Measurements from ENCODE around the gene ENOPH1.
"Not testable (repeated sequence)": the region's sequence is repeated elsewhere in the genome, so short reads cannot be mapped to it uniquely, and the experiment has no call there.

ENOPH1 gene

DNA sequence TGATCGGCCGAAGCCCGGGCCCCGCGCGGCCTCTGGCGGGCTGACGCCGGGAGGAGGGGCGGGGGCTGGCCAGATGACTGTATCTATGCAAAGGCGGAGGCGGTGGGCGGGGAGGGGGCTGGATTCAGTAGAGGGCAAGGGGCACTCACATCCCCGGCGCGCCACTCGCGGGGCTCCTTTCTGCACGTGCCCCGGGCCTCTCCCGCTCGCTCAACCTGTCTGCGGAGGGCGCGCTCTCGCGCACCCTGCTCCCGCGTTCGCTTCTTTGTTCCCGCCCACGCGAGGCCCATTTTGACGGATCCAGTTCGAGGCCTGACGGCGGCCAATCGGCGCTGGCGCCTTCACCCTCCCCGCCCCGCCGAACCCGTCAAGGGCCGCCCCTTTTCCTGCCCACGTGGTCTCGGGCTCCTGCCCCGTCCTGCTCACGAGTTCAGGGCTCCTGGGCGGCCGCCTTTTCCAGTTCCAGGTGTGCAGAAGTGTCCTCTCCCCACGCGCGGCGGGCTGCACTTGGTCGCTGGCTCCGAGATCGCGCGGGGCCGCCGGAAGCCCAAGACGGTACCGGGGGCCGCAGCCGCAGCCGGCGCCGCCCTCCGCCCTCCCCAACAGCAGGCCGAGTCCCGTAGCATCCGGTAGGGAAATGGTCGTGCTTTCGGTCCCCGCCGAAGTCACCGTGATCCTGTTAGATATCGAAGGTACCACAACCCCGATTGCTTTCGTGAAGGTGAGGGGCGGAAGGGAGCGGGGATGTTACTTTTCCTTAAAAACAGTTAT, at the start of gene ENOPH1, which contains the start of gene HNRNPDL:
ENOPH1 (plus strand) TSS at position 398 of the 771 bp plus-strand sequence; CDS start at position 638, 240 bp downstream.
HNRNPDL (minus strand) TSS at position 270 of the 771 bp plus-strand sequence. CDS start 772 bp downstream, outside the sequence.
- DNase-seq (ENCODE audit: low spot score) = peak; percentile 98

DNA sequence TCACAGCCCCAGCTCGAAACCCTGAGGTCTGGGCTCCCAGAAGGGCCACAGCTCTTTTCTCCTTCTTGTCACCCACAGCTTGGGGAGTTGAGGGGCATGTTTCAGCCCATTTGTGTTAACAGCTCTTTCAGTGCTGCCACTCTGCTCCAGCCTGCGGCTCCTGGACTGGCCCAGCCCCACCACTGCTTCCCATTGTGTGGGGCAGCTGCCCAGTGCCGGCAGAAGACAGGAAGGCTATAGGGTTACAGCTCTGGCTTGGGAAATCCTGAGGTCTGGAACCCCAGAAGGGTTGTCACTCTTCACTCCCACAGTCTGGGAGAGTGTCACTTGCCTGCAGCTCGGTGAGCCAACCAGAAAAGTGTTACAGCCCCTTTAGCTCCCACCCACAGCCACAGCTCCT, 49.6 kb upstream of the ENOPH1 start:
- DNase-seq (ENCODE audit: low spot score) = no peak

DNA sequence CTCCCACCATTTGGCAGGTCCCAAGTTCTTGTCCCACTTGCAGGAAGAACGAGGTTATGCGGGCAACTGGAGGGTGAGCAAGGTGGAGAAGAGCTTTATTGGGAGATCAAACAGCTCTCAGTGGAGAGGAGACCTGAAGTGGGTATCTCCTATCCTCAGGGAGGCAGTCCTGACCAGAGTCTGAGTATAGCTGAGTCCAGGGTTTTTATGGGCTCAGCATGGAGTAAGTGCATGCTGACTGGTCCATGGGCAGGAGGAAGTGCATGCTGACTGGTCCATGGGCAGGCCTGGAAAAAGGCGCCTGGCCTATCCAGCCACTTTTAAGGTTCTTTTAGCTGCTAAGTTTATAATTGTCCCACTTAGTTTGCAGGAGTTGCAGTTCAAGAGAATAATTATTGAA, 49.2 kb upstream of the ENOPH1 start:
- DNase-seq (ENCODE audit: low spot score) = no peak

DNA sequence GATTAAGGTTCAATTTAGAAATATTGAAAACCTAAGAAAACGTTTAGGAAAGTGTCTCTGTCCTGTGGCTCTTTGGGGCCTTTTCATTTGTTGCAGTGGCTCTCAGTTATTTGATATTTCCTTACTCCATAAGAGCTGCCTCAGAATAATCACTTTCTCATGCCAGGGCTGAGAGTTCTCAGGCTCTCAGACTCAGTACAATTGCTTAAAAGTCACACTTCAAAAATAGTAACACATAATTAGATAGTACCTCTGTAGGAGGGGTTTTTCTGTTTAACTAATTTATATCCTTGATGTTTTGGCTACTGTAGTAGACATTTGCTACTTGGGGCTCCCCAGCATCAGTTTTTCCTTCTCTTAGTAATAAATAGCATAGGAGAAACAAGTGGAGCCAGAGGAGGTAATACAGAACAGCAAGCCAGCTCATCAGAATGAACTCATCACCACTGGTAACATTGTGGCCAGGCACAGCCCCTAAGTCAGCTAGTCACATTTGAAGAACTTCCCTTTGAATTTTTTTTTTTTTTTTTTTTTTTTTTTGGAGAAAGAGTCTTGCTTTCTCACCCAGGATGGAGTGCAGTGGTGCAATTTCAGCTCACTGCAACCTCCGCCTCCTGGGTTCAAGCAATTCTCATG, 48.6 kb upstream of the ENOPH1 start:
- DNase-seq (ENCODE audit: low spot score) = no peak

DNA sequence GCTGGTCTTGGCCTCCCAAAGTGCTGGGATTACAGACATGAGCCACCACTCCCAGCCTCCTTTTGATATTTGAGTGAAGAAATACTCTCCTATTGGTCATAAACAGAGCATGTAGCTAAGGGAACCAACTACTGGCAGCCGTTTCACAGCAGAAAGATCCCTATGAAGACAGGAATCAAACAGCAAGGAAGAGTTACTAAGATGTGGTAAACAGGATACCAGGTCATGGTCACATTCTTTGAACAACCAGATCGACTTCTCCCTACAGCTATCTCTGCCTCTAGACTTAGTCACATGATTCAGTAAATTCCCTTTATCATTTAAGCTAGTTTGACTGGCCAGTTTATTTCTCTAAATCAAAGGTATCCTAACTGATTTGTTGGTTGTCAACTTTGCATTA, 47.6 kb upstream of the ENOPH1 start:
- no peak for DNase-seq (ENCODE audit: low spot score)

DNA sequence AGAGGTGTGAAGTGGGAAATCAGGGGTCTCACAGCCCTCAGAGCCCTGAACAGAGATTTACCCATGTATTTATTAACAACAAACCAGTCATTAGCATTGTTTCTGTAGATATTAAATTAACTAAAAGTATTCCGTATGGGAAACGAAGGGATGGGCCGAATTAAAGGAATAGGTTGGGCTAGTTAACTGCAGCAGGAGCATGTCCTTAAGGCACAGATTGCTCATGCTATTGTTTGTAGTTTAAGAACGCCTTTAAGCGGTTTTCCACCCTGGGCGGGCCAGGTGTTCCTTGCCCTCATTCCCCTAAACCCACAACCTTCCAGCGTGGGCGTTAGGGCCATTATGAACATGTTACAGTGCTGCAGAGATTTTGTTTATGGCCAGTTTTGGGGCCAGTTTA, 44.1 kb upstream of the ENOPH1 start:
- DNase-seq (ENCODE audit: low spot score) = not testable (repeated sequence)

DNA sequence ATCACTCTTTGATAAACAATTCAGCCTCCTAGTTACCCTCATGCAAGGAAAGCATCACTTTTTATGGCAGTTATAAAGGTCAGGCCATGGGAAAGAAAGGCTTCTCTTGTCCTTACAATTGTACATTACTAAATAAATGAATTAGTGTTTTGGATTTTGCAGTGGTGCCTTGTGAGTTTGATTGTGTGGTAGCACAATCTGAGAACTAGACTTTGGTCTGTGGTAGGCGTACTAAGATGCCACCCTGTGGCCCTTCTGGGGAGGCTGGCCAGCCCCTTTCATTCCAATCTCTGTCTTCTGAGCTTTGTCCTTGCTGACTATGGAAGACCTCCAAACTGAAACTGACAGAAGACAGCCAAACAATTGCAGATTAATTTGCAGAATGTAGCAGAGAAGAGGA, 42.0 kb upstream of the ENOPH1 start:
- DNase-seq (ENCODE audit: low spot score) = no peak

DNA sequence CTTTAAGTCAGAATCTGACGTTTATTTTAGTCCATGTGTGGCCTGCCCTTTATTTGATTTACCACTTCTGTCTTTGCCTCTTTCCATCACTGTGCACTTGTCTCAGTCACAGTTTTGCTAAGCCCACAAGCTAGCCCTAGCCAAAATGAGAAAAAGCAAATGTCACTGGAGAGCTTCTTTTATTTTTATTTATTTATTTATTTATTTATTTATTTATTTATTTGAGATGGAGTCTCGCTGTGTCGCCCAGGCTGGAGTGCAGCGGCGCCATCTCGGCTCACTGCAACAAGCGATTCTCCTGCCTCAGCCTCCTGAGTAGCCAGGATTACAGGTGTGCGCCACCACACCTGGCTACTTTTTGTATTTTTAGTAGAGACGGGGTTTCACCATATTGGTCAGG, 40.3 kb upstream of the ENOPH1 start:
- not testable (repeated sequence) for DNase-seq (ENCODE audit: low spot score)

DNA sequence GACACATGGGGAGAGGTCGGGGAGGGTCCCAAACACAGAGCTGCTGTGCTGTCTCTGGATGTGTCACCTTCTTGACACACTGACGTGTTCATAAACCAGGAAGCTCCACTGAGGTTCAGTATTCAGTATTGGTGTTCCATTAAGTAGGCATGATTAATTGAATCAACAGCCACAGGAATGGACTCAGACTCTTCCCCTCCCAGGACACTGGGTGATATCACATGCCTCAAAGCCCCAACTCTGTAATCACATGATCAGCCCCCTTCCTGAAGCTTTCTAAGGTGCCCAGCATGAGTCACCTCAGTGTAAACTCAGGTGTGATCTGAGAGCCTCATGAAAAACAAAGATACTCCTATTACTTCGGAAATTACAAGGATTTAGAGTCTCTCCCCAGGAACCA, 35.5 kb upstream of the ENOPH1 start:
- DNase-seq (ENCODE audit: low spot score) = no peak

DNA sequence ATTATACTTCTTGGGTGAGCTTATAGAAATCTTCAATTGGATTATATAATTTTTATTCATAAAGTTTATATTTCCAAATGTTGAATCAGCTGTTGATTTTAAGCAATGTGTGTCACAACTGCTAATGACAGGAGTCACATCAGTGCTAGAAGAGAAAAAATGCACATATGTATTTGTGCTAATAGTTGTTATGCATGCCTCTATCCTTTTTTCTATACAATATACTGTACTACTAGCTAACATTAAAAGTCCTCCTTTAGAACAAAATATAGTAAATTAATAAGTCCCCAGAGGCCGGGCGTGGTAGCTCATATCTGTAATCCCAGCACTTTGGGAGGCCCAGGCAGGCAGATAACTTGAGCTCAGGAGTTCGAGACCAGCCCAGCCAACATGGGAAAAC, 32.9 kb upstream of the ENOPH1 start:
- no peak for DNase-seq (ENCODE audit: low spot score)

DNA sequence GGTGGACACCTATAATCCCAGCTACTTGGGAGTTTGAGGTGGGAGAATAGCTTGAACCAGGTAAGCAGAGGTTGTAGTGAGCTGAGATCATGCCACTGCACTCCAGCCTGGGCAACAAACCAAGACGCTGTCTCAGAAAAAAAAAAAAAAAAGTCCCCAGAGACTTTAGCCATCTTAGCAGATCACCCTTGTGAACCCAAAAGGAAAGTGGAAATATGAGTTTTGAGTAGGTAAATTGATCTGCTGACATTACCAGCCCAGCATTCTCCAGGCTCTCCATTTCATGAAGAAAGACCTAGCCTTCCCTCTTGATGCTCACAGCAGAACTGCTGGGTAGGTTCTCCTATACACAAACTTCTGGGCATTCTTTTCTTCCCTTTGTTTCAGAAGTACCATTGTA, 32.1 kb upstream of the ENOPH1 start:
- DNase-seq (ENCODE audit: low spot score) = no peak

DNA sequence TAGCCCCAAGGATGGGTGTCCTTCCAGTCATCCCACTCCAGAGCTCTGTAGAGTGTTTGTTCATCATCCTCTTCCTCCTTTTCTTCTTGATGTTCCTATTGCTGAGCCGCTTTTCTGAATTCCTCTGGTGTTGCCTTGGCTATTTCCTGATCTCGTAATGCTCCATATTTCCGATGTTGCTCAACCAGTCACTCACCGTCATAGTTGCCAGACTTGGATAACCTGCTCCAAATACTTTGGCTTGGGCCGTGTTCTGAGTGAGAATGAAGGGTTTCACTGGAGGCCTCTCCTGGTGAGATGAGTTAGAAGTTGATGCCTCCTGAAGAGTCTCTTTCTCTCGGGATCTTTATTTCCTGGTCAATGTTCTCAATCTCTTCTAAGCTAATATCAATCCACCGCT, 28.8 kb upstream of the ENOPH1 start:
- no peak for DNase-seq (ENCODE audit: low spot score)

DNA sequence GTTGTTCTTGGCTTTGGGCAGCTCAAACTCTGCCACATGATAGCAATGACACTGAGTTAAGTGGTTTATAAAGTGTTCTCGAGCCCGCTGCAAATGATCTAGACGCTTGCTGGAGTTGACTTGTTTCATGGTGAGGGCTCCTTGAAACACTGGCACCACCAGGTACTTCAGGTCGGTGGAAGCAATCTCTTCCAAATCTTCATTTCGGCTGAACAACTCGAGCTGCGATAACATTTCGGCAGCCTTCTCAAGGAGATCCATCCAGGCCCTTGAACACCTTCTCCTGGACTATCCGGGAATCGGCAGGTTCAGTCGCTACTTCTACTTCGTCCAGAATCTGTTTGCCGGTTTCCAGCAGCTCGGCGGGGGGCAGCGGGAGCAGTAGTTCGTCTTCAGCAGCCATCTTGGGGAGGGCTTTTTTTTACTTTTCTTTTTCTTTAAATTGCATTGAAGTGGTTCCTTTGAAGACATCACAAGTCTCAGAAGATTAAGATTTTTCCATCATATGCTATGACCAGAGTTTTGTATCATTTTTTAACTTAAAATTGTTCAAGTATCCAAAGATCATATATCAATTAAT, 28.1 kb upstream of the ENOPH1 start:
- DNase-seq (ENCODE audit: low spot score) = no peak

DNA sequence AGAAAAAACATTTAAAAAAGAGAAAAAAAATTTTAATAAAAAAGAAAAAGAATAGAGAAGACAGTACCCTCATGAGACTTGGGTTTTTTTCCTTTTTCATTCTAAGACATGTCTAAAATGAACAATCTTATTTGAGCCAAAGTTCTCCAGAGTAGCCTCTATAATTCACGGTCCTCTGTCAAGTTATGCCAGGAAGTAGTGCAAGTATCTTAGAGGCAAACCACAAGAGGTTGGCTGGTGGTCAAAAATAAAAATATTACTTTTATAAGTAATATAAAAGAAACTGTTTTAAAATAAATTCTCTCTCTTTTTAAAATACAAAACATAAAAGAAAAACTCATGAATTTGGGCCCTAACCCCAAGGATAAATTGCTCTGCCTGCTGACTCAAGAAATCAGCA, 26.7 kb upstream of the ENOPH1 start:
- DNase-seq (ENCODE audit: low spot score) = no peak

DNA sequence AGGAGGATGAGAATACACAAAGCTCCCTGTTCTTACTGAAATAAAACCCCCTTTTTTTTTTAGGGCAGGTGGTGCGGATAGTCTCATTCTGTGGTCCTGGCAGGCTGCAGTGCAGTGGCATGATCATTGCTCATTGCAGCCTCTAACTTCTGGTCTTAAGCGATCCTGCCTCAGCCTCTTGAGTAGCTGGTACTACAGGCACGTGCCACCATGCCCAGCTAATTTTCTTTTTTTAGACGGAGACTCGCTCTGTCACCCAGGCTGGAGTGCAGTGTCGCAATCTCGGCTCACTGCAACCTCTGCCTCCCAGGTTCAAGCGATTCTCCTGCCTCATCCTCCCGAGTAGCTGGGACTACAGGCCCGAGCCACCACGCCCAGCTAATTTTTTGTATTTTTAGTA, 15.3 kb upstream of the ENOPH1 start:
- not testable (repeated sequence) for DNase-seq (ENCODE audit: low spot score)

DNA sequence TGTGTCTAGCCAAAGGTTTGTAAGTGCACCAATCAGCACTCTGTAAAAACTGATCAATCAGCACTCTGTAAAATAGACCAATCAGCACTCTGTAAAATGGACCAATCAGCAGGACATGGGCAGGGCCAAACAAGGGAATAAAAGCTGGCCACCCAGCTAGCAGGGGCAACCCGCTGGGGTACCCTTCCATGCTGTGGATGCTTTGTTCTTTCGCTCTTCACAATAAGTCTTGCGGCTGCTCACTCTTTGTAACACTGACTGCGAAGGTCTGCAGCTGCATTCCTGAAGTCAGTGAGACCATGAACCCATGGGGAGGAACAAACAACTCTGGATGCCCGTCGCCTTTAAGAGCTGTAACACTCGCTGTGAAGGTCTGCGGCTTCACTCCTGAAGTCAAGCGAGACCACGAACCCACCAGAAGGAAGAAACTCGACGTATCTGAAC, 14.4 kb upstream of the ENOPH1 start:
- DNase-seq (ENCODE audit: low spot score) = no peak

DNA sequence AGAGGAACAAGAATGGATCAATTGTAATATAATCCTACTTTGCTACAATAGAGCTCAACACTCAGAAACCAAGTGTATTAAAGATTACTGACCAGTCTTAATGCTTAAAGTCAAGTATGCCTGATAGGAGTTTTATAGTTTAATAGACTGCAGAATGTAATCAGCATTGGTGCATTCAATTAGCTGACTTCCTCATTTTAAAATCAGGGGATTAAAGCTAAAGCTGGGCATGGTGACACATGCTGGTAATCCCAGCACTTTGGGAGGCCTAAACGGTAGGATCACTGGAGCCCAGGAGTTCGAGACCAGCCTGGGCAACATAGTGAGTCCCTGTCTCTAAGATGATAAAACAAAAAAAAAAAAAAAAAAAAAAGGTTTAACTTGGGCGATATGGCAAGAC, 10.9 kb upstream of the ENOPH1 start:
- DNase-seq (ENCODE audit: low spot score) = no peak

DNA sequence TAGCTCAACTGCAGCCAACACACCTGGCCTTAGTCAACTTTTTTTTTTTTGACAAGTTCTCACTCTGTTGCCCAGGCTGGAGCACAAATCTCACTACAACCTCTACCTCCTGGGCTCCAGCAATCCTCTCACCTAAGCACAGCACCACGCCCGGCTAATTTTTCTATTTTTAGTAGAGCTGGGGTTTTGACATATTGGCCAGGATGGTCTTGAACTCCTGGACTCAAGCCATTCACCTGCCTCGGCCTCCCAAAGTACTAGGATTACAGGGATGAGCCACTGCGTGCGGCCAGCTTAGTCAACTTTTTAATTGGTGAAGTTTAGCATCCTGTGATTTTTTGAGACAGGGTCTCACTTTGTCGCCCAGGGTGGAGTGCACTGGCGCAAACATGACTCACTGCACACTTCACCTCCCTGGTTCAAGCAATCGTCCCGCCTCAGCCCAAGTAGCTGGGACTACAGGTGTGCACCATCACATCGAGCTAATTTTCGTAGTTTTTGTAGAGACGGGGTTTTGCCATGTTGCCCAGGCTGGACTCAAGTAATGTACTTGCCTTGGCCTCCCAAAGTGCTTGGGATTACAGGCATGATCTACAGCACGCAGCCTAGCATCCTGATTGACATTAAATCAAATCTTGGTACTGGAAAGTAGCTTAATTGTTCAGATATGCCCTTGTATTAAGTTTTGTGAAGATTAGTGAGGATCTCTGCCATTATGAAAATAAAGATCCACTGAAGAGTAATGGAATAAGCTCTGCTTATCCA, 8.4 kb upstream of the ENOPH1 start:
- DNase-seq (ENCODE audit: low spot score) = no peak

DNA sequence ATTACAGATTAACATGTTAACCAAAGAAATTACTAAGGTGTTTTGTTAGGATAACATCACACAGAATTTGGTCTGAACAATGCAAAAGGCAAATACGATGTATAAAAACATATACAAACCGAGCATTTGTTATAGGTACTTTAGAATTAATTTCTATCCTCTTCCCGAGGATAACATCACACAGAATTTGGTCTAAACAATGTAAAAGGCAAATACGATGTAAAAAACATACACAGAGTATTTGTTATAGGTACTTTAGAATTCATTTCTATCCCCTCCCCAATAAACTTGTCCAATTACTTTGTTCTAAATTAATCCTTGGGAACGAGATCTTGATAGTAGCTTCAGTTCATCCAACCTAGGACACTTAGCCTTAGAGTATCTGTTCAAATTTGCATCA, 7.8 kb upstream of the ENOPH1 start:
- DNase-seq (ENCODE audit: low spot score) = no peak

DNA sequence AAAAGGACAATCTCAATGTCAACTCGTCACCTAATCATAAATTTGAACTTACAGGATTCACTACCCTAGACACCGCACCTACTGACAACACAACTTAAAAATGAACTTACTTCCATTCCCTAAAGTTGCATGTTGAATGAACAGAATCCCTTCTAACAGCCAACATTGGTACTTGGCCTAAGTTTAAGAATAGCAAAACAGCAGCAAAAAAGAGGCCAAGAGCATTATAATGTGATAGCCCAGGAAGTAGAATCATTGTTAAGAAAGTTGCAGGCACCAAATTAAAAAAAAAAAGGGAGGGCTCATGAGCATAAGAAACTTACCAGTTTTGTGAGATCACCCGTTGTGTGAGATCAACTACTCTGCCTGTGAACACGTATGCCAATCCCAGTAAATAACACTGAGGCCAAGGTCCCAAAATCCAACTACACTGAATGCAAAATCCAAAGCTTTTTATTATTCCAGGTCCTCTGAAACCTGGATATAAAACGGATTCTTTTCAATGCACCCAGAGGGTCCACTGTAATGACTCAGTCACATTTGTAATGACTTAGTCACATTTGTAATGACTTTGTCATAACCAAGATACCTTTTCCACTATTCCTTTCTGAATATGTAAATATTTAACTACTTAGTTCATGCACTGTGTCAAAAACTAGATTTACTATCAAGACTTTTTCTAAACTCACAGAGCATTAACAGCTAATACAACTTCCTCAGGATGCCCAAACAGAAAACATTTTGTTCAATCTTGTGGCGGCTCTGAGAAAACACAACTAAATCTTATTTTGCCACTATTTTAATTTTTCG, 6.9 kb upstream of the ENOPH1 start:
- DNase-seq (ENCODE audit: low spot score) = no peak

DNA sequence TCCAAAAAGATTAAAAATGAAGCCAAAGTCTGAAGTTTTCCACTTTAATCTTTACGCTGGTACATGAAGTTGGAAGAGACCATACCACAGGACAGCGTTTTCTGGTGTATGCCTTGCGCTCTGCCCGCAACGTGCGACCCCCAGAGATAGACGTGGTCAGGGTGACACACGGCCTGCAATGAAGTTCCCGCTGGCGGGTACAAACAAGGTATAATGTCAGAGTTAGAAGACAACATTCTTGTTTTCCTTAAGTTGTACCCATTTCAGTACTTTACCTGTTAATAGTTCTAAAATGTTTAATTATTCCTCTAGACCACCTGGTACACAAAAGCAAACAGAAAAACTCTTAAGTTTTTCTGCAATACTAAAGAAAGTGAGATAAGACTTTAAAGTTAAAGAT, 4.9 kb upstream of the ENOPH1 start:
- DNase-seq (ENCODE audit: low spot score) = no peak

DNA sequence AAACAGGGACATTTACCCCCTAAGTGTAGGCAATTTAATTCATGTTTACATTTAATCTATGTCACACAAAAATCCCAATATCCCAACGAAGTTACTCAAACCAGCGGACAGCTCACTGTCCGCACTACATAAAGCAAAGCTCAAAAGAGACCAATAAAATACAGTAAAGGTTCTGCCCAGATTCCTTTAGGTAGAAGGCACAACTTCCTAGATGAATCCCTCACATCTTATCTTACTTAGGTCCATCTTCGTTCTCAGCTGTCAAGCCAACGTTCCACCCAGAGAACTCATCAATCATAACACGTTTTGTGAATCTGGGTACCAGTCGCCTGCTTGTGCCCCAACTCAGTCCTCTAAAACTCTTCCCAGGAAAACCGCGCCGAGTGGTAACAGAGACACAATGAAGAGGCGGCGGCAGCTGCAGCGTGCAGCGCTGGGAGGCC, 1.8 kb upstream of the ENOPH1 start:
- no peak for DNase-seq (ENCODE audit: low spot score)

Measured in activated CD4-positive, alpha-beta T cell treated with anti-CD3 and anti-CD28 coated beads, Interleukin-2, Interleukin-4, amounts not matched to agents 100 ng/mL and 50 ng/mL, durations not matched to agents 16 hours and 8 hours (primary cell).